NOMO-1 (cell line): ENCODE measurements around the gene CRACDL.
A peak's percentile ranks its signal among the peaks of the same experiment; 100 is the strongest.

Experiments used
- DNase-seq, 2 experiments: peaks; one replicate each; lab custom pipeline; 2025; ENCODE audit not compliant: unreplicated experiment in 2 of 2; lab: John Stamatoyannopoulos, UW

The CRACDL gene

GRCh38 chr2:98826856-98827255 is 109.2 kb downstream of the CRACDL start:
- DNase-seq = no peak

GRCh38 chr2:98825858-98826257 is 110.2 kb downstream of the CRACDL start:
- DNase-seq = no peak

- DNase-seq = no peak
These were observed 110.6 kb downstream of the CRACDL start for GRCh38 chr2:98825404-98825803.

- no peak for DNase-seq
These were observed 111.0 kb downstream of the CRACDL start for GRCh38 chr2:98825020-98825350.

- peak; percentile 49 to 89 for DNase-seq
These were observed 111.6 kb downstream of the CRACDL start for GRCh38 chr2:98824256-98825019.

- no peak for DNase-seq
These were observed 112.5 kb downstream of the CRACDL start for GRCh38 chr2:98823196-98824170.

- DNase-seq = no peak
These were observed 113.5 kb downstream of the CRACDL start for GRCh38 chr2:98822301-98823164.

- DNase-seq = no peak
These were observed 114.3 kb downstream of the CRACDL start for GRCh38 chr2:98821629-98822135.

GRCh38 chr2:98819231-98819766 is 116.7 kb downstream of the CRACDL start:
- no peak for DNase-seq

- no peak for DNase-seq
These were observed 117.9 kb downstream of the CRACDL start for GRCh38 chr2:98818164-98818563.

- DNase-seq = no peak
These were observed 119.7 kb downstream of the CRACDL start for GRCh38 chr2:98816281-98816680.

- DNase-seq = no peak
These were observed 120.2 kb downstream of the CRACDL start for GRCh38 chr2:98815795-98816194.

- DNase-seq = no peak
These were observed 124.3 kb downstream of the CRACDL start for GRCh38 chr2:98811766-98812165.

- DNase-seq = no peak
These were observed 125.5 kb downstream of the CRACDL start for GRCh38 chr2:98810588-98810928.

- DNase-seq = no peak
These were observed 126.0 kb downstream of the CRACDL start for GRCh38 chr2:98809878-98810587.

GRCh38 chr2:98809116-98809515 is 126.9 kb downstream of the CRACDL start:
- no peak for DNase-seq

GRCh38 chr2:98808546-98808945 is 127.5 kb downstream of the CRACDL start:
- DNase-seq = no peak

- no peak for DNase-seq
These were observed 128.1 kb downstream of the CRACDL start for GRCh38 chr2:98807929-98808328.

GRCh38 chr2:98807221-98807620 is 128.8 kb downstream of the CRACDL start:
- DNase-seq = peak in 1 of 2 experiments; percentile 21

GRCh38 chr2:98806236-98806697 is 129.8 kb downstream of the CRACDL start:
- no peak for DNase-seq
